PC-3 (cell line): ENCODE results near the gene TNKS1BP1. TPM values are rescaled to one million over a fixed set of nuclear protein-coding genes. Genes with fewer than 3 reads are reported as not detected.

ENCODE experiments used
- ATAC-seq: fragments of 200-7000 bp; cut with Tn5 transposase; 2 replicates; pipeline ENCODE4 v1.9.1; 2020; ENCODE audit warnings: mild to moderate bottlenecking, moderate library complexity
- BruUV-seq: library from RNA; stranded (reverse); fragments of 400-500 nt; replicated peaks from 2 replicates; lab custom pipeline; 2021; lab: Mats Ljungman, UMichigan
- CTCF ChIA-PET: fragments of 300-600 bp; sonication (Branson Sonifier 250); formaldehyde crosslinking; loops from one replicate; lab custom pipeline; 2022; ENCODE audit warnings: antibody characterized with exemption; lab: Charles Lee
- POLR2A ChIA-PET: fragments of 300-600 bp; sonication (Branson Sonifier 250); formaldehyde crosslinking; loops from one replicate; lab custom pipeline; 2022; ENCODE audit warnings: antibody characterized with exemption; ENCODE audit not compliant: unreplicated experiment; lab: Charles Lee
- DNase-seq: peaks from one replicate; pipeline ENCODE4 v3.0.0-alpha.2; 2015
- H2AFZ ChIP-seq: fragments of 300-600 bp; sonication (generic); 2 replicates; pipeline ENCODE4 v1.6.0; 2016; ENCODE audit warnings: antibody characterized with exemption, low read length
- H3F3A ChIP-seq: fragments of 300-600 bp; sonication (generic); one replicate; pipeline ENCODE4 v1.6.0; 2017; ENCODE audit warnings: antibody characterized with exemption, low read length, control low read depth, mild to moderate bottlenecking; ENCODE audit not compliant: unreplicated experiment
- H3K27ac ChIP-seq: fragments of 300-600 bp; sonication (generic); 2 replicates; pipeline ENCODE4 v1.5.1; 2016; ENCODE audit warnings: mild to moderate bottlenecking, low read length
- H3K27me3 ChIP-seq: fragments of 300-600 bp; sonication (generic); 2 replicates; pipeline ENCODE4 v1.6.1; 2016; ENCODE audit warnings: low read length, mixed read lengths
- H3K36me3 ChIP-seq: fragments of 300-600 bp; sonication (generic); 2 replicates; pipeline ENCODE4 v1.6.1; 2016; ENCODE audit warnings: low read depth, mixed run types, low read length, mixed read lengths
- H3K4me1 ChIP-seq: fragments of 300-600 bp; sonication (generic); 2 replicates; pipeline ENCODE4 v1.5.1; 2016; ENCODE audit warnings: low read length; ENCODE audit not compliant: insufficient read depth
- H3K4me2 ChIP-seq: fragments of 300-600 bp; sonication (generic); 2 replicates; pipeline ENCODE4 v1.6.0; 2016; ENCODE audit warnings: low read length
- H3K4me3 ChIP-seq: fragments of 300-600 bp; sonication (generic); 2 replicates; pipeline ENCODE4 v1.5.1; 2016; ENCODE audit warnings: mild to moderate bottlenecking, low read length, mixed read lengths
- H3K79me2 ChIP-seq: fragments of 300-600 bp; sonication (generic); 2 replicates; pipeline ENCODE4 v1.6.1; 2017; ENCODE audit warnings: low read length, mixed read lengths
- H3K9ac ChIP-seq: fragments of 300-600 bp; sonication (generic); 2 replicates; pipeline ENCODE4 v1.6.0; 2016; ENCODE audit warnings: mild to moderate bottlenecking, low read length
- H3K9me2 ChIP-seq: fragments of 300-600 bp; sonication (generic); replicated peaks from 2 replicates; pipeline ENCODE4 v1.6.1; 2016; ENCODE audit warnings: mixed run types, low read length, mixed read lengths
- H3K9me3 ChIP-seq: fragments of 300-600 bp; sonication (generic); 2 replicates; pipeline ENCODE4 v1.6.1; 2016; ENCODE audit warnings: low read length, mixed read lengths
- H4K20me1 ChIP-seq: fragments of 300-600 bp; sonication (generic); 2 replicates; pipeline ENCODE4 v1.6.1; 2016; ENCODE audit warnings: low read length, mixed read lengths
- CTCF ChIP-seq: fragments of 300-600 bp; sonication (generic); conservative IDR thresholded peaks from 2 replicates; pipeline ENCODE4 v1.5.1; 2017; ENCODE audit warnings: antibody characterized with exemption, low read depth, mild to moderate bottlenecking, low read length
- EZH2 ChIP-seq: fragments of 300-600 bp; sonication (generic); IDR thresholded peaks from one replicate; pipeline ENCODE4 v1.6.1; 2017; ENCODE audit warnings: antibody characterized with exemption, mild to moderate bottlenecking, low read length; ENCODE audit not compliant: unreplicated experiment
- EZH2phosphoT487 ChIP-seq: fragments of 300-600 bp; sonication (generic); IDR thresholded peaks from 2 replicates; pipeline ENCODE4 v1.6.1; 2018; ENCODE audit warnings: mild to moderate bottlenecking, antibody characterized with exemption, low read length, borderline replicate concordance
- intact Hi-C: fragments of 100-400 bp; cut with micrococcal nuclease; formaldehyde crosslinking; loops from 2 replicates; pipeline ENCODE4 v1.9.0; 2023
- total RNA-seq: library from RNA; depleted of rRNA; stranded (reverse); fragments of >200 nt; gene quantifications from 2 replicates; pipeline ENCODE4 v1.2.3, GENCODE V29; 2014

The TNKS1BP1 gene
- total RNA-seq, 1 experiment from 2014 or later, result 89.6 TPM

GRCh38 chr11:57290288-57290687 is 34.5 kb downstream of the TNKS1BP1 start:
- H3K4me2 ChIP-seq, result no peak overlapping the region
- H3K4me1 ChIP-seq, result peaks cover 41% of the 10 kb centered on the region
- H3K9me3 ChIP-seq, result no peaks in the 10 kb centered on the region
- no peak for TF ChIP-seq EZH2
- no TSS peak for BruUV-seq
- intact Hi-C loops, result no loop called here
- no peak for ATAC-seq
- H2AFZ ChIP-seq, result no peak overlapping the region
- H4K20me1 ChIP-seq, result no peaks in the 10 kb centered on the region
- H3K4me3 ChIP-seq, result no peak overlapping the region
- no peaks in the 10 kb centered on the region for H3K27me3 ChIP-seq
- H3K27ac ChIP-seq, result no peak overlapping the region
- no peak overlapping the region for H3K9ac ChIP-seq
- CTCF ChIA-PET, result no interaction called here
- no peaks in the 10 kb centered on the region for H3K79me2 ChIP-seq
- H3F3A ChIP-seq, result no peaks in the 10 kb centered on the region
- no peaks in the 10 kb centered on the region for H3K36me3 ChIP-seq
- peaks cover under 1% of the 10 kb centered on the region; the same call in 1 of the 2 replicates for H3K9me2 ChIP-seq
- peak; percentile 29 for DNase-seq
- POLR2A ChIA-PET, result no interaction called here

- Histone ChIP-seq H4K20me1 (no peaks in the 10 kb centered on the region), H3K4me2 (peak overlapping the region; percentile 43), H3K27me3 (no peaks in the 10 kb centered on the region), H3K79me2 (no peaks in the 10 kb centered on the region), H3K36me3 (no peaks in the 10 kb centered on the region), H3K27ac (peak overlapping the region; percentile 65), H3K9me3 (no peaks in the 10 kb centered on the region), H3K4me1 (peaks cover 32% of the 10 kb centered on the region), H2AFZ (no peak overlapping the region), H3K4me3 (no peak overlapping the region), H3K9ac (peak overlapping the region; percentile 21; the same call in 1 of the 2 replicates), H3K9me2 (peaks cover 3% of the 10 kb centered on the region; the same call in 1 of the 2 replicates), H3F3A (no peaks in the 10 kb centered on the region)
- ChIA-PET CTCF (interaction anchor here (0.6 kb wide), 1 partner anchor 175 kb away, joined by 3 read pairs; no protein-coding TSS in a partner anchor), POLR2A (no interaction called here)
- TF ChIP-seq CTCF, result no peak
- TF ChIP-seq EZH2phosphoT487, result no peak
- TF ChIP-seq EZH2, result no peak
- ATAC-seq (peak; percentile 79), DNase-seq (peak; percentile 85)
- BruUV-seq, result no TSS peak
- intact Hi-C loops, result no loop called here
Observed at GRCh38 chr11:57288771-57289579, 35.8 kb downstream of the TNKS1BP1 start.

- no TSS peak for BruUV-seq
- Histone ChIP-seq H3K9ac (0 out of 2 replicates have a peak overlapping the region, but pooled peaks have one; percentile 8), H2AFZ (no peak overlapping the region), H3K27ac (peak overlapping the region; percentile 47), H3K79me2 (no peaks in the 10 kb centered on the region), H3F3A (no peaks in the 10 kb centered on the region), H3K4me1 (peaks cover 22% of the 10 kb centered on the region), H3K27me3 (no peaks in the 10 kb centered on the region), H3K9me2 (peaks cover 3% of the 10 kb centered on the region; the same call in 1 of the 2 replicates), H3K4me2 (peak overlapping the region; percentile 43), H4K20me1 (no peaks in the 10 kb centered on the region), H3K4me3 (no peak overlapping the region), H3K9me3 (no peaks in the 10 kb centered on the region), H3K36me3 (no peaks in the 10 kb centered on the region)
- ChIA-PET POLR2A (no interaction called here), CTCF (no interaction called here)
- DNase-seq (no peak), ATAC-seq (no peak)
- TF ChIP-seq EZH2 (no peak), EZH2phosphoT487 (no peak), CTCF (no peak)
- intact Hi-C loops, result no loop called here
Observed at GRCh38 chr11:57287884-57288283, 36.9 kb downstream of the TNKS1BP1 start.
